ENCODE data around the gene JAKMIP2. TPM values are rescaled to one million over a fixed set of nuclear protein-coding genes. Genes with fewer than 3 reads are reported as not detected.
"Not testable (repeated sequence)": the region's sequence is repeated elsewhere in the genome, so short reads cannot be mapped to it uniquely, and the experiment has no call there.

Gene JAKMIP2
- total RNA-seq, 4 donors from 2014 or later, result 0.09 to 2.9 (median 0.18) TPM; not detected in 1

GRCh38 chr5:147813696-147814095 is 31.2 kb upstream of the JAKMIP2 start:
- DNase-seq, result no peak
- Histone ChIP-seq H3K9me3 (no peaks in the 10 kb centered on the region), H3K4me3 (no peak overlapping the region), H3K4me1 (no peaks in the 10 kb centered on the region), H3K27ac (no peak overlapping the region), H3K27me3 (no peaks in the 10 kb centered on the region), H3K36me3 (no peaks in the 10 kb centered on the region)
- WGBS, 2 donors, result 59 to 65% methylated on average over 1 of the region's 1 CpG
- intact Hi-C loops (cut with DNase I), result no loop called here
- TF ChIP-seq CTCF (IDR thresholded peaks at IDR 0.05) (no peak), POLR2A (IDR thresholded peaks at IDR 0.05) (no peak)

- TF ChIP-seq POLR2A (IDR thresholded peaks at IDR 0.05) (no peak), CTCF (IDR thresholded peaks at IDR 0.05) (no peak)
- DNase-seq, result no peak
- Histone ChIP-seq H3K4me3 (no peak overlapping the region), H3K4me1 (no peaks in the 10 kb centered on the region), H3K27ac (no peak overlapping the region), H3K9me3 (no peaks in the 10 kb centered on the region), H3K27me3 (no peaks in the 10 kb centered on the region), H3K36me3 (no peaks in the 10 kb centered on the region)
- intact Hi-C loops (cut with DNase I), result no loop called here
- WGBS, 2 donors, result 38 to 46% methylated on average over 4 to 5 of the region's 5 CpGs
Observed at GRCh38 chr5:147809830-147810666, 27.5 kb upstream of the JAKMIP2 start.

- DNase-seq, result no peak
- Histone ChIP-seq H3K27me3 (peaks cover 0 to 5% (median 0%) of the 10 kb centered on the region in 4 donors), H3K36me3 (no peaks in the 10 kb centered on the region), H3K27ac (no peak overlapping the region), H3K4me3 (no peak overlapping the region), H3K9me3 (no peaks in the 10 kb centered on the region), H3K4me1 (peaks cover 0 to 6% (median 0%) of the 10 kb centered on the region in 3 donors)
- intact Hi-C loops (cut with DNase I), result no loop called here
- TF ChIP-seq POLR2A (IDR thresholded peaks at IDR 0.05), result no peak
- 38 to 42% methylated on average over 6 of the region's 6 CpGs for WGBS, 2 donors
Observed at GRCh38 chr5:147805030-147805454, 22.5 kb upstream of the JAKMIP2 start.

GRCh38 chr5:147804334-147804733 is 21.8 kb upstream of the JAKMIP2 start:
- peaks cover 0 to 5% (median 0%) of the 10 kb centered on the region in 4 donors for H3K27me3 ChIP-seq
- no peaks in the 10 kb centered on the region for H3K9me3 ChIP-seq
- TF ChIP-seq POLR2A (IDR thresholded peaks at IDR 0.05), result no peak
- no peak for TF ChIP-seq CTCF (IDR thresholded peaks at IDR 0.05)
- intact Hi-C loops (cut with DNase I), result no loop called here
- H3K4me1 ChIP-seq, result peaks cover 0 to 6% (median 0%) of the 10 kb centered on the region in 3 donors
- no peak overlapping the region for H3K4me3 ChIP-seq
- no peaks in the 10 kb centered on the region for H3K36me3 ChIP-seq
- no peak overlapping the region for H3K27ac ChIP-seq
- WGBS, 2 donors, result 45 to 50% methylated on average over 3 of the region's 3 CpGs
- DNase-seq, result no peak

GRCh38 chr5:147803926-147804325 is 21.4 kb upstream of the JAKMIP2 start:
- Histone ChIP-seq H3K27me3 (peaks cover 0 to 5% (median 0%) of the 10 kb centered on the region in 4 donors), H3K4me3 (no peak overlapping the region), H3K4me1 (peaks cover 0 to 6% (median 0%) of the 10 kb centered on the region in 3 donors), H3K27ac (no peak overlapping the region), H3K9me3 (no peaks in the 10 kb centered on the region), H3K36me3 (no peaks in the 10 kb centered on the region)
- TF ChIP-seq CTCF (IDR thresholded peaks at IDR 0.05), result no peak
- TF ChIP-seq POLR2A (IDR thresholded peaks at IDR 0.05), result no peak
- 14 to 25% methylated on average over 1 of the region's 1 CpG for WGBS, 2 donors
- DNase-seq, result no peak
- intact Hi-C loops (cut with DNase I), result no loop called here

GRCh38 chr5:147803161-147803560 is 20.6 kb upstream of the JAKMIP2 start:
- H3K36me3 ChIP-seq; intact Hi-C loops (cut with DNase I); H3K4me1 ChIP-seq; H3K27ac ChIP-seq; H3K4me3 ChIP-seq; H3K9me3 ChIP-seq; DNase-seq; H3K27me3 ChIP-seq: not testable (repeated sequence)
- 55 to 58% methylated on average over 3 of the region's 3 CpGs for WGBS, 2 donors
